Endodermal cell (in vitro differentiated cells): ENCODE measurements around the gene GJC2. TPM values are rescaled to one million over a fixed set of nuclear protein-coding genes. Genes with fewer than 3 reads are reported as not detected.
"Not testable (repeated sequence)": the region's sequence is repeated elsewhere in the genome, so short reads cannot be mapped to it uniquely, and the experiment has no call there.

Experiments
- DNase-seq: peaks from one replicate; pipeline ENCODE4 v3.0.0-alpha.2; 2017
- H3K27ac ChIP-seq: 2 replicates; pipeline ENCODE4 v1.5.1; 2013; ENCODE audit warnings: mild to moderate bottlenecking, low read depth, low read length, moderate library complexity
- H3K27me3 ChIP-seq: 2 replicates; pipeline ENCODE4 v1.6.1; 2013; ENCODE audit warnings: mild to moderate bottlenecking, low read length, moderate library complexity; ENCODE audit not compliant: insufficient read depth, control insufficient read depth, poor library complexity, severe bottlenecking
- H3K36me3 ChIP-seq: 2 replicates; pipeline ENCODE4 v1.7.0; 2013; ENCODE audit warnings: mild to moderate bottlenecking, low read length, moderate library complexity; ENCODE audit not compliant: control insufficient read depth, insufficient read depth
- H3K4me1 ChIP-seq: one replicate; pipeline ENCODE4 v1.7.0; 2013; ENCODE audit warnings: low read length; ENCODE audit not compliant: control insufficient read depth, insufficient read depth
- H3K4me3 ChIP-seq: 2 replicates; pipeline ENCODE4 v1.5.1; 2013; ENCODE audit warnings: mild to moderate bottlenecking, low read length, moderate library complexity
- H3K9ac ChIP-seq: 2 replicates; pipeline ENCODE4 v1.6.1; 2013; ENCODE audit warnings: mild to moderate bottlenecking, low read length, moderate library complexity; ENCODE audit not compliant: poor library complexity, severe bottlenecking; ENCODE audit errors: extremely low read depth
- H3K9me3 ChIP-seq: 2 replicates; pipeline ENCODE4 v1.6.1; 2013; ENCODE audit warnings: mild to moderate bottlenecking, low read length, moderate library complexity; ENCODE audit not compliant: control insufficient read depth
- H3K27ac Mint-ChIP-seq: 2 replicates; pipeline ENCODE4 v1.8.0; 2020; ENCODE audit warnings: mixed read lengths
- H3K27me3 Mint-ChIP-seq: 2 replicates; pipeline ENCODE4 v1.8.0; 2021; ENCODE audit warnings: mild to moderate bottlenecking, mixed read lengths; ENCODE audit not compliant: insufficient read depth
- H3K36me3 Mint-ChIP-seq: 2 replicates; pipeline ENCODE4 v1.8.0; 2020; ENCODE audit warnings: low read depth, mixed read lengths
- H3K4me1 Mint-ChIP-seq: 2 replicates; pipeline ENCODE4 v1.8.0; 2020; ENCODE audit warnings: mixed read lengths
- H3K4me3 Mint-ChIP-seq: 2 replicates; pipeline ENCODE4 v1.8.0; 2020; ENCODE audit warnings: mild to moderate bottlenecking, moderate library complexity, mixed read lengths
- H3K9me3 Mint-ChIP-seq: 2 replicates; pipeline ENCODE4 v1.8.0; 2020; ENCODE audit warnings: mild to moderate bottlenecking, mixed read lengths
- WGBS, 2 experiments: methylation state at CpG; one replicate each; pipeline versions ENCODE4 v1.1.5 to v1.1.7; 2013; ENCODE audit warnings: missing lambda C conversion rate in 2 of 2, mixed read lengths in 1 of 2; ENCODE audit not compliant: insufficient coverage in 1 of 2, insufficient read length in 1 of 2; 5-methylcytosine and 5-hydroxymethylcytosine counted together
- total RNA-seq, 2 donors: library from RNA; stranded (reverse); fragmentation: NEBNext Ultra II Directional in 1 of 2; extraction: Animal tissue kit (Norgen Biotek cat#: 25700) in 1 of 2; gene quantifications; 2 replicates in 1 of 2; 3 replicates in 1 of 2; pipeline ENCODE4 v1.2.1, GENCODE V29; 2021
- TF ChIP-seq, protein P1 (sequence below): fragments of 200-600 bp; sonication (generic); conservative IDR thresholded peaks from 2 replicates; pipeline ENCODE4 v1.5.0; 2021; ENCODE audit warnings: antibody characterized with exemption, mild to moderate bottlenecking

The GJC2 gene
- total RNA-seq, 2 donors from 2014 or later, result 0.53 to 0.60 TPM

- TF ChIP-seq, protein P1, sequence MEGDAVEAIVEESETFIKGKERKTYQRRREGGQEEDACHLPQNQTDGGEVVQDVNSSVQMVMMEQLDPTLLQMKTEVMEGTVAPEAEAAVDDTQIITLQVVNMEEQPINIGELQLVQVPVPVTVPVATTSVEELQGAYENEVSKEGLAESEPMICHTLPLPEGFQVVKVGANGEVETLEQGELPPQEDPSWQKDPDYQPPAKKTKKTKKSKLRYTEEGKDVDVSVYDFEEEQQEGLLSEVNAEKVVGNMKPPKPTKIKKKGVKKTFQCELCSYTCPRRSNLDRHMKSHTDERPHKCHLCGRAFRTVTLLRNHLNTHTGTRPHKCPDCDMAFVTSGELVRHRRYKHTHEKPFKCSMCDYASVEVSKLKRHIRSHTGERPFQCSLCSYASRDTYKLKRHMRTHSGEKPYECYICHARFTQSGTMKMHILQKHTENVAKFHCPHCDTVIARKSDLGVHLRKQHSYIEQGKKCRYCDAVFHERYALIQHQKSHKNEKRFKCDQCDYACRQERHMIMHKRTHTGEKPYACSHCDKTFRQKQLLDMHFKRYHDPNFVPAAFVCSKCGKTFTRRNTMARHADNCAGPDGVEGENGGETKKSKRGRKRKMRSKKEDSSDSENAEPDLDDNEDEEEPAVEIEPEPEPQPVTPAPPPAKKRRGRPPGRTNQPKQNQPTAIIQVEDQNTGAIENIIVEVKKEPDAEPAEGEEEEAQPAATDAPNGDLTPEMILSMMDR, result no peak
- H3K27ac ChIP-seq, result no peak overlapping the region
- H3K4me1 Mint-ChIP-seq, result no peaks in the 10 kb centered on the region
- DNase-seq, result peak; percentile 36
- H3K4me3 ChIP-seq, result no peak overlapping the region
- H3K36me3 ChIP-seq, result no peaks in the 10 kb centered on the region
- H3K27ac Mint-ChIP-seq, result no peak overlapping the region
- H3K9me3 ChIP-seq, result no peaks in the 10 kb centered on the region
- WGBS, 2 experiments, result 94 to 97% methylated on average over 12 to 21 of the region's 21 CpGs
- H3K27me3 Mint-ChIP-seq, result no peaks in the 10 kb centered on the region
- H3K36me3 Mint-ChIP-seq, result no peaks in the 10 kb centered on the region
- no peaks in the 10 kb centered on the region for H3K9me3 Mint-ChIP-seq
- H3K9ac ChIP-seq, result no peak overlapping the region
- H3K4me1 ChIP-seq, result no peaks in the 10 kb centered on the region
- no peak overlapping the region for H3K4me3 Mint-ChIP-seq
- H3K27me3 ChIP-seq, result no peaks in the 10 kb centered on the region
These were observed 23.1 kb downstream of the GJC2 start for GRCh38 chr1:228172591-228173527.

DNA sequence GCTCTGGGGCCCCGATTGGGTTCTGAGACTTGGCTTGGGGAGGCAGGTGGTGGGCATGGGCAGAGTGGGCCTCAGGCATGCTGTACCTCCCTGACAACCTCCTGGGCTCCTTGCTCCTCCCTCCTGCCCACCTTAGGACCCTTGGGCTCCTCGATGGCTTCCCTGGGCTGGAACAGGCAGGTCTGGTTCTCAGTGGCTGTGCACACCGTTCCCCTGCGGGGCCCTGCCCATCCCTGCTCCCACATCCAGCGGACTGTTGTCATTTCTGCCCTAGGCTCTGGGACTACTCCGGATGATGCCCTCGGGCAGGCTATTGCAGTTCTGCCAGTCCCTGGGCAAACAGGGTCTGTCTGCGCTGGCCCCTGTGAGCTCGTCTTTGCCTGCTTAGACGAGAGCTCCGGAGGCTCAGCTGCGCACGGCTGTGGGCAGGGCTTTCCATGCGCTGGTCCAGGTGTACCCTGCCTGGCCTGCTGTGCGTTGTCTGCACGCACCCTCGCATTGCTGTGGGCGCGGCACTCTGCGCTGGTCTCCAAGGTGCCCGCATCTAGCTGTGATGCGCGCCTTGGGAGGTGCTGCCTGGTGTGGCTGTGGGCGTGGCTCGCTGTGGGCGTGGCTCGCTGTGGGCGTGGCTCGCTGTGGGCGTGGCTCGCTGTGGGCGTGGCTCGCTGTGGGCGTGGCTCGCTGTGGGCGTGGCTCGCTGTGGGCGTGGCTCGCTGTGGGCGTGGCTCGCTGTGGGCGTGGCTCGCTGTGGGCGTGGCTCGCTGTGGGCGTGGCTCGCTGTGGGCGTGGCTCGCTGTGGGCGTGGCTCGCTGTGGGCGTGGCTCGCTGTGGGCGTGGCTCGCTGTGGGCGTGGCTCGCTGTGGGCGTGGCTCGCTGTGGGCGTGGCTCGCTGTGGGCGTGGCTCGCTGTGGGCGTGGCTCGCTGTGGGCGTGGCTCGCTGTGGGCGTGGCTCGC is 24.1 kb downstream of the GJC2 start:
- not testable (repeated sequence) for H3K27ac Mint-ChIP-seq, H3K9me3 Mint-ChIP-seq, H3K4me3 ChIP-seq, H3K27me3 Mint-ChIP-seq, H3K36me3 Mint-ChIP-seq, H3K36me3 ChIP-seq, H3K4me1 Mint-ChIP-seq, H3K4me1 ChIP-seq, H3K4me3 Mint-ChIP-seq, H3K27me3 ChIP-seq, H3K9ac ChIP-seq, H3K9me3 ChIP-seq, H3K27ac ChIP-seq
- WGBS, 2 experiments, result 78 to 91% methylated on average over 19 to 32 of the region's 69 CpGs
- DNase-seq, result peak; percentile 86

DNA sequence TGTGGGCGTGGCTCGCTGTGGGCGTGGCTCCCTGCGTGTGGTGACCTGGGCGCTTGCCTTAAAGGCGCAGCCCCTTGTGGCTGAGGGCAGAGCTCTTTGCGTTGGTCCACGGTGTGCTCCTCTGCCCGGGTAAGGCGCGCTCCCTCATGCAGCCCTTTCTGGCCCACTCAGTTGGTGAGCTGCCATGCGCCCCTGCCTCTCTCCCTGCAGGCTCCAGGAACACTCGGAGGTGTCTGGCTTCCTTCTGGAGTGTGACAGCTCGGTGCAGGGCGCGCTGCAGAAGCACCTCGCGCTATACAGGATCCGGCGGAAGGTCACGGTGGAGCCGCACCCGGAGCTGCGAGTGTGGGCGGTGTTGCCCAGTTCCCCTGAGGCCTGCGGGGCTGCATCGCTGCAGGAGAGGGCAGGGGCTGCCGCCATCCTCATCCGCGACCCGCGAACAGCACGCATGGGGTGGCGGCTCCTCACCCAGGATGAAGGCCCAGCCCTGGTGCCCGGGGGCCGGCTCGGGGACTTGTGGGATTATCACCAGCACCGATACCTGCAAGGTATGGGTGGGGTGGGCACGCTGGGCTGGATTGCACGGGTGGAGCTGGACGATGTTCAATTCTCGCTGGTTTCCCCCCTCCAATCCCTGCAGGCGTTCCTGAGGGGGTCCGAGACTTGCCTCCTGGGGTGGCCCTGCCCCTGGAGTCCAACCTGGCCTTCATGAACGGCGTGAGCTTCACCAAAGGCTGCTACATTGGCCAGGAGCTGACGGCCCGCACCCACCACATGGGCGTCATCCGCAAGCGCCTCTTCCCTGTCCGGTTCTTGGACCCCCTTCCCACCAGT is 25.0 kb downstream of the GJC2 start:
- 90% methylated on average over 40 to 52 of the region's 52 CpGs for WGBS, 2 experiments
- no peak overlapping the region for H3K4me3 Mint-ChIP-seq
- H3K4me1 Mint-ChIP-seq, result no peaks in the 10 kb centered on the region
- Histone ChIP-seq H3K27me3 (no peaks in the 10 kb centered on the region), H3K27ac (no peak overlapping the region), H3K9me3 (no peaks in the 10 kb centered on the region), H3K36me3 (no peaks in the 10 kb centered on the region), H3K4me3 (no peak overlapping the region), H3K4me1 (no peaks in the 10 kb centered on the region), H3K9ac (no peak overlapping the region)
- no peaks in the 10 kb centered on the region for H3K9me3 Mint-ChIP-seq
- TF ChIP-seq, protein P1, result peak; percentile 18
- H3K27ac Mint-ChIP-seq, result no peak overlapping the region
- DNase-seq, result peak; percentile 89
- H3K36me3 Mint-ChIP-seq, result no peaks in the 10 kb centered on the region
- H3K27me3 Mint-ChIP-seq, result no peaks in the 10 kb centered on the region
